ENCODE data around the gene GRIK2. TPM values are rescaled to one million over a fixed set of nuclear protein-coding genes. Genes with fewer than 3 reads are reported as not detected.

Gene GRIK2
- total and polyA plus RNA-seq, 2 donors (not counting 3 experiments of a cell fraction or from before 2014, with no cell fraction given) = not detected

- TF ChIP-seq POLR2AphosphoS5 (IDR thresholded peaks at IDR 0.05; ENCODE audit: insufficient read depth, low read depth, low read length) = no peak
- TF ChIP-seq GATA2 (IDR thresholded peaks at IDR 0.05; ENCODE audit: insufficient read depth, insufficient read length, low read depth, low read length) = no peak
- TF ChIP-seq, protein P1, sequence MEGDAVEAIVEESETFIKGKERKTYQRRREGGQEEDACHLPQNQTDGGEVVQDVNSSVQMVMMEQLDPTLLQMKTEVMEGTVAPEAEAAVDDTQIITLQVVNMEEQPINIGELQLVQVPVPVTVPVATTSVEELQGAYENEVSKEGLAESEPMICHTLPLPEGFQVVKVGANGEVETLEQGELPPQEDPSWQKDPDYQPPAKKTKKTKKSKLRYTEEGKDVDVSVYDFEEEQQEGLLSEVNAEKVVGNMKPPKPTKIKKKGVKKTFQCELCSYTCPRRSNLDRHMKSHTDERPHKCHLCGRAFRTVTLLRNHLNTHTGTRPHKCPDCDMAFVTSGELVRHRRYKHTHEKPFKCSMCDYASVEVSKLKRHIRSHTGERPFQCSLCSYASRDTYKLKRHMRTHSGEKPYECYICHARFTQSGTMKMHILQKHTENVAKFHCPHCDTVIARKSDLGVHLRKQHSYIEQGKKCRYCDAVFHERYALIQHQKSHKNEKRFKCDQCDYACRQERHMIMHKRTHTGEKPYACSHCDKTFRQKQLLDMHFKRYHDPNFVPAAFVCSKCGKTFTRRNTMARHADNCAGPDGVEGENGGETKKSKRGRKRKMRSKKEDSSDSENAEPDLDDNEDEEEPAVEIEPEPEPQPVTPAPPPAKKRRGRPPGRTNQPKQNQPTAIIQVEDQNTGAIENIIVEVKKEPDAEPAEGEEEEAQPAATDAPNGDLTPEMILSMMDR (IDR thresholded peaks at IDR 0.05; ENCODE audit: extremely low read depth in 1 of 2, insufficient read depth in 1 of 2, low read depth in 1 of 2, low read length in 2 of 2) = no peak
- no peak for TF ChIP-seq JUN (IDR thresholded peaks at IDR 0.05; ENCODE audit: borderline replicate concordance, insufficient read depth, insufficient read length, low read depth)
- TF ChIP-seq FOS (IDR thresholded peaks at IDR 0.05; ENCODE audit: borderline replicate concordance, insufficient read depth, low read length) = no peak
- no peak for TF ChIP-seq MYC (IDR thresholded peaks at IDR 0.05; ENCODE audit: low read depth, low read length)
- TF ChIP-seq EZH2 (IDR thresholded peaks at IDR 0.05; ENCODE audit: borderline replicate concordance, low read depth, low read length, severe bottlenecking) = no peak
- intact Hi-C loops (cut with micrococcal nuclease) = no loop called here
- Histone ChIP-seq H3K4me3 (replicated peaks in 1 of 3; ENCODE audit: insufficient read depth in 1 of 3, low read depth in 1 of 3, low read length in 3 of 3) (no peak overlapping the region), H3K27me3 (ENCODE audit: control insufficient read depth in 2 of 2, insufficient read depth in 2 of 2, low read length in 2 of 2) (no peaks in the 10 kb centered on the region), H3K36me3 (ENCODE audit: control insufficient read depth in 2 of 2, extremely low read depth in 1 of 2, insufficient read depth in 2 of 2, low read length in 2 of 2) (no peaks in the 10 kb centered on the region), H3K9ac (replicated peaks; ENCODE audit: extremely low read depth, insufficient read depth, low read length) (no peak overlapping the region), H3K79me2 (ENCODE audit: control insufficient read depth, insufficient read depth, low read length) (no peaks in the 10 kb centered on the region), H2AFZ (ENCODE audit: low read depth, low read length) (no peak overlapping the region), H3K4me1 (ENCODE audit: control insufficient read depth, extremely low read depth, insufficient read depth, low read length) (peaks cover 3% of the 10 kb centered on the region), H3K27ac (ENCODE audit: insufficient read depth, low read depth, low read length) (no peak overlapping the region), H4K20me1 (replicated peaks; ENCODE audit: control insufficient read depth, extremely low read depth, insufficient read depth, low read length) (no peaks in the 10 kb centered on the region), H3K4me2 (ENCODE audit: insufficient read depth, low read length) (no peak overlapping the region), H3K9me1 (replicated peaks; ENCODE audit: control insufficient read depth, extremely low read depth, insufficient read depth, low read length) (no peaks in the 10 kb centered on the region), H3K9me3 (replicated peaks; ENCODE audit: control insufficient read depth, insufficient read depth, low read length) (no peaks in the 10 kb centered on the region)
- DNase-seq (ENCODE audit: low read depth, low spot score) (no peak), FAIRE-seq (no peak)
- CTCF ChIA-PET = no interaction called here
- POLR2A ChIA-PET = no interaction called here
- BruUV-seq (replicated peaks) = no TSS peak
- dilution Hi-C loops (cut with MboI; ENCODE audit: extremely low pct_ligation_motif_present, low sequenced_read_pairs) = no loop called here
Measured at GRCh38 chr6:101811108-101811507, 417.6 kb downstream of the GRIK2 start.

Data from endothelial cell of umbilical vein (primary cell).